Measurements from ENCODE around the gene EIF4G3.

GRCh38 chr1:21143138-21143537, 33.6 kb downstream of the EIF4G3 start:
- TF ChIP-seq EZH2 (IDR thresholded peaks at IDR 0.05; ENCODE audit: borderline replicate concordance, low read length) (no peak), CTCF (IDR thresholded peaks at IDR 0.05; ENCODE audit: low read length) (no peak)

Data from OCI-LY1 (cell line).